ENCODE data around the gene GCLC.

DNA sequence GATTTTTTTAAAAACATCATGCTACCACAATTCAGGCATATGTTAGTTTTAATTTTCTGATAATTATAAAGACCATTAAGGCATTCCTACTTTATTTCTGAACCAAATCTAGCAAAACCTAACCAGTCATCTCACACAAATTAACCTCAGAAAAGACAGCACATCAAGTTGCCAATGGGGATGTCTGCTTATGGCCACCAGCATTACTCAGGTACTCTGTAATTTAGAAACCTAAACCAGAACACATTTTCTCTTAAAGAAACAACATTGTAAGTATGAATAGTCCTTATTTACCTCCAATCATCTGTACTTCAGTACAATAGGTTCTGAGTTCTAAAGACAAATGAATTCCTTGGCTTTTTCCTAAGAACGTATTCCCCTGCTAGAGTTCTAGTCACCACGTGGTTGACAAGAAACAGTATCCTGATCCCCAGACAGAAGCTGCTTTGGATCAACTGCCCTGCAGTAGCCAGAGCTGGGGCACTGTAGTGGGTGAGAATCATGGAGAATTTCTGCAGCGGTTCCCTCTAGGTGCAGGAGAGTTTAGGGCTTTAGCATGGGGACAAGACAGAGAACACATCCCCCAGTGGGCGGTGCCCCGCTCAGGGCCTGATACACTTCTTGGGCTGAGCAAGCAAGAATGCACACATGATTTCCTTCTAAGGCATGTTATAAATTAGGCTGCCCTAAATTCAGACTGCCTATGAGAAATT lies 15.4 kb downstream of the GCLC start:
- TF ChIP-seq EZH2 (IDR thresholded peaks at IDR 0.05) = no peak
- TF ChIP-seq POLR2AphosphoS5 (IDR thresholded peaks at IDR 0.05; ENCODE audit: borderline replicate concordance, low read depth, low read length) = no peak

Measured in SK-N-MC (cell line).